ENCODE measurements around the gene CADM2. TPM values are rescaled to one million over a fixed set of nuclear protein-coding genes. Genes with fewer than 3 reads are reported as not detected.

CADM2 gene
- total RNA-seq, 1 experiment from 2014 or later, result not detected

DNA sequence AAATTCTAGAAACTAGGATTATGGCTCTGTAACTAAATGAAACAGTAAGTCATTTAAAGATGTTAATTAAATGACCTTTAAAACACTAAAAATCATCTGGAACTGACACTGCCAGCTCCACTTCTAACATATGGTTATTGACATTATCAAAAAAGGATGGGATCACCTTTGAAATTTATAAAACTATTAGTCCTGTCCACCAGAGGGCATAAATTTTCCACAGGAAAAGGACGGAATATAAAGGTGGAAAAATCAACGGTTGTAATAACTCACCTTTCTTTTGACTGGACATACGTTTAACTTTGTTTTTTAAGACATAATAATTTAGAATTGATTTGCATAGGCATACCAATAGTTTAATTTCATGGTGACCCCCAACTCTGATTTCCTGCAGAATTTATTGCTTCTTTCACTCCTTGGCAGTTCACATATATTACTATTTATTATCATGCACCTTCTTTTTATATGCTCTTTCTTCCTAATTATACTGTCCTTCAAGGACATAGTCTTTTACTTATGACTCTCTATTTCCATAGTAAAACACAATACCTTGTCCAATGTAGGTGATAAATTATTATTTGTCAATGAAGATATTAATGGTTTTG, 345.7 kb downstream of the CADM2 start:
- peak; percentile 1 for DNase-seq (ENCODE audit: low read depth)

GRCh38 chr3:85312331-85312730, 353.5 kb downstream of the CADM2 start:
- no peak for DNase-seq (ENCODE audit: low read depth)

DNA sequence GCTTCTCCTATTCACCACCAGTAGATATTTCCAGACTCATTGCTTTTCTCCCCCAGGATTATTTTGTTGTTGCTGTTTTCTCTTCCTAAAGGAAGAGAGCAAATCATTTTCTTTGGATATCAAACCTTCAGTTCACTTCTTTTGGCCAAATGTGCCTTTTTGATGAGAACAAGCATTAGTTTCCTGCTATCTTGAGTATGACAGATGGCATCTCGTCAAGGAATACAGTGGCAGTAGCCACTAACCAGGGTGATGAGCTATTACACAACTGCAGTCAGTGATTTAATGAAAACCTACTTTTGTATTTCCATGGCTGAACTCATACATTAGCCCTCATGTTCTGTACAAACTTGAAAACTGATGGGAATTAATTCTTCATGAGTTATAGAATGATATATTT, 354.6 kb downstream of the CADM2 start:
- DNase-seq (ENCODE audit: low read depth), result no peak

- DNase-seq (ENCODE audit: low read depth), result no peak
Observed at GRCh38 chr3:85316252-85316651, 357.5 kb downstream of the CADM2 start.

GRCh38 chr3:85321892-85322291, 363.1 kb downstream of the CADM2 start:
- DNase-seq (ENCODE audit: low read depth), result no peak

DNA sequence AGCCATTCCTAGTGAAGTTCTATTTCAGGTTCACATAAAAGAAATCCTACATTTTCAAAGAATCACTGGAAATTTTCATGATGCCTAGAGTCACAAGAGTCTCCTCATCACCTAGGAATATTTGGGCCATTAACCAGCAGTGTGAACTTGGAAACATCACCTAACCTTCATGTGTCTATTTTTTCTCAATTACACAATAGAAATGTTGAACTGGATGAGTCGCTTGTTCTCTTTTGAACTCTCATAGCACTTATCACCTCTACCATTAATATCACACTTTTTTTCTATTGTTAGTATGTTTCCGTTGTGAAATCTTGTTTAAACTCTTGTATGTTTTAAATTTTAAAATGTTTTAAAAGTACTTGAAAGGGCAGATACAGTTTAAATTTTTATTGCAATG, 371.3 kb downstream of the CADM2 start:
- no peak for DNase-seq (ENCODE audit: low read depth)

DNA sequence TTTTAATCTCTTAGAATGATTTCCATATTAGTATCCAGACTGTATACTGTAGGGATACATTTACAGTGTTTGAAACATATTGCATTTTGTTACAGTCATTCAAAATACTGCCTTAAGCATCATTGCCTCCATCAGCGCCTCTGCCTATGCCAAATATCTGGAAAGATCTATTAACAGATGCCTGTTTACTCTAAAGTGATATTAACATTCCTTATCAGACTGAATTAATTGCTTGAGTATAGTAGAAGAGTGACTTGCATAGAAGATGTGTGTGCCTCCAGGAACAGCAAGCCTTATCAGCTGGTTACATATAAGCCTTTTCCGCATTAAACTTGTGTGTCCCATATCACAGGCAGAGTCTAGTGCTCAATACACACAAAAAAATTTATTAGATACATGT, 379.1 kb downstream of the CADM2 start:
- DNase-seq (ENCODE audit: low read depth), result no peak

- peak; percentile 0 for DNase-seq (ENCODE audit: low read depth)
Observed at GRCh38 chr3:85342915-85343314, 384.1 kb downstream of the CADM2 start.

DNA sequence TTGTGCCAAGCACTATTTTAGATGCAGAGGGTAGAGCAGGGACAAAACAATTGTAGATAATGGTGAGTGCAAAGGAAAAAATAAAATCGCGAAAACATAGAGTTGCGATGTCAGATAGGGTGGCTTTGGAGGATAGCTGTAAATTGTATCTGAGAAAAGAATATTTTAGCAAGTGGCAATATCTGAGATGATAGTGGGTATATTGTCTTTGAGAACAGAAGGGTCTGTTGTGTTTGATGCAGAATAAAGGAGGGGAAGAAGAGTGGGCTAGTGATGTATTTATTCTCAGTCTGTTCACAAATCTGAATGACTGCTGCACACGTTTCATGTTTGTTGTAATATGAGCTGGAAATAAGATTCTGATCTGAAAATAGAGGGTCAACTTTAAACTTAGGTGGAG, 396.8 kb downstream of the CADM2 start:
- DNase-seq (ENCODE audit: low read depth), result no peak

DNA sequence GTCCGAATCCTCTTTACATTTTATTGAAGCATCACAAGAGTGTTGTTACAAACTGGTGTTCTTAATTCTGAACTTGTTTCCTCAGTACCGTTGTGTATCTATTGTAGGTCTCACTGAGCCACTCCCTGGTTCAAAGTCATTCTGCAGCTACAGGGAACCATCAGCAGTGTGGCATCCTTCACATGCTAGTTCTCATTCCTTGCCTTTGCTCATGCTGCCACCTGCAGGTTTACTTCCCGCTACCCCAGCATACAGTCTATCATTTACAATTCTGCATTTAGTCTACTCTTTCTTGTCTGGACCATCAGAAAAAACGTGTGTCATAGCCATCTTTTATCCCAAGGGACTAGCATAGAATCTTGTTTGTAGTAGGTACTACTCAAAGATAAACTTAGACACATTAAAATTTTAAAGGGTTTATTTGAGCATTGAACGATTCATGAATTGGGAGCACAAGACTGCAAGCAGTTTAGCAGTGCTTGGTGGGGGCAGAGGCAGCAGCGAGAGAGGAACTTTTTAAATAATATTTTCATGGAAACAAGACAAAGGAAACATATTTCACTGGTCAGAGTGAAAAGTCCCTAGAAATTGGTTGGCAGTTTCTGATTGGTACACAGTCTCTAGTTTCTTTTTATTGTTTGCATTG, 402.1 kb downstream of the CADM2 start:
- DNase-seq (ENCODE audit: low read depth), result peak; percentile 3

GRCh38 chr3:85364296-85364909, 405.6 kb downstream of the CADM2 start:
- no peak for DNase-seq (ENCODE audit: low read depth)

DNA sequence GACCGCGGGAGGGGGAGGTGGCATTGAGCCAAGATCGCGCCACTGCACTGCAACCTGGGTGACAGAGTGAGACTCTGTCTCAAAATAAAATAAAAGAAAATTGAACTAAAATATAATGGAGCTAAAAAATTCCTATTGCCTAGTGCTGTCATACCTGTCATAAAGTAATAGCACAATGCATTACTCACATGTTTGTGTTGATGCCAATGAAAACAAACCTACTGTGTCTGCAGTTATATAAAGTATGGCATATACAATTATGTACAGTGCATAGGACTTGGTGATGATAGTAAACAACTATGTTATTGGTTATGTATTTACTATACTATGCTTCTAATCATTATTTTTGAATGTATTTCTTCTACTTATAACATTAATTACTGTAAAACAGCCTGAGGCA, 411.6 kb downstream of the CADM2 start:
- DNase-seq (ENCODE audit: low read depth), result no peak

GRCh38 chr3:85376131-85376530, 417.3 kb downstream of the CADM2 start:
- DNase-seq (ENCODE audit: low read depth), result no peak

GRCh38 chr3:85377115-85377514, 418.3 kb downstream of the CADM2 start:
- no peak for DNase-seq (ENCODE audit: low read depth)

DNA sequence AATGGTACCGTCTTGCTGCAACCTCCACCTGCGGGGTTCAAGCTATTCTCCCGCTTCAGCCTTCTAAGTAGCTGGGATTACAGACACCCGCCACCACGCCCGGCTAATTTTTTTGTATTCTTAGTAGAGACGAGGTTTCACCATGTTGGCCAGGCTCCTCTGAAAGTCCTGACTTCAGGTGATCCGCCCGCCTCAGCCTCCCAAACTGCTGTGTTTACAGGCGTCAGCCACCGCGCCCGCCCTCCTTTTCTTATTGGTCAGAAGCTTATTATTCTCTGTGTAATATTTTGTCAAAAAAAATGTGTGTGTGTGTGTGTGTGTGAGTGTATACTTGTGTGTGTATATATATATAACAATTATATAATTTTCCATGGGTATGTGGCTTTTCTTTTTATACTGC, 425.6 kb downstream of the CADM2 start:
- no peak for DNase-seq (ENCODE audit: low read depth)

DNA sequence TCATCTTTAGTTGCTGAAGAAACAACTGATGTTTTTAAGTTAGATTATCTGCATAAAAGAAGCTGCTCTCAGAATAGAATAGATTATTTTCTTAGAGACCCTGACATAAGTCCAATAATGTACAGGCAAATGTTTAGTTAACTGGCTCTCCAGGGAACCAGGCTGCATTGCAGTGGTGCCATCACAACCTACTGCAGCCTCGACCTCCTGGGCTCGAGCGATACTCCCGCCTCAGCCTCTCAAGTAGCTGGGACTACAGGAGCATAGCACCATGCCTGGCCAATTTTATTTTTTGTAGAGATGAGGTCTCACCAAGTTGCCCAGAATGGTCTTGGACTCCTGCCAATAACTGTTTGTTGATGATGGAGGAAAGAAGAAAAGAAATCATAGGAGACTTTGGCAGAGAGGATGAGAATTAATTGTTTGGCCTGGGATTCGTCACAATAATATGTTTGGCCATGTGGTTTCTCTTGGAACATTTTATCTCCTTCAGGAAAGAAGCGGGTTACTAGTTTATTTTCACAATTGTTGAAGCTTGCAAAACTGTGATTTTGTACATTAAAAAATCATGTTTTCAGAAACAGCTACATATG, 429.2 kb downstream of the CADM2 start:
- no peak for DNase-seq (ENCODE audit: low read depth)

GRCh38 chr3:85394424-85394823, 435.6 kb downstream of the CADM2 start:
- no peak for DNase-seq (ENCODE audit: low read depth)

DNA sequence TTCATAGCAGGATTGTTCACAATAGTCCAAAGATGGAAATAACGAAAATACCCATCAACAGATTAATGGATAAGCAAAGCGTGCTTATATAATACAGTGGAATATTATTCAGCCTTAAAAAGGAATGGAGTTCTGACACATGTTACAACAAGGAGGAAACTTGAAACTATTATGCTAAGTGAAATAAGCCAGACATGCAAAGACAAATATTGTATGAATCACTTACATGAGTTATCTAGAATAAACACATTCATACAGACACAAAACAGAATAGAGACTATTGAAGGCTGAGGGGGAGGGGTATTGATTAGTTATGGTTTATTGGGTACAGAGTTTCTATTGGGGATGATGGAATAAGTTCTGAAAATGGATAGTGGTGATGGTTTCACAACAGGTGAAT, 438.6 kb downstream of the CADM2 start:
- DNase-seq (ENCODE audit: low read depth), result no peak

DNA sequence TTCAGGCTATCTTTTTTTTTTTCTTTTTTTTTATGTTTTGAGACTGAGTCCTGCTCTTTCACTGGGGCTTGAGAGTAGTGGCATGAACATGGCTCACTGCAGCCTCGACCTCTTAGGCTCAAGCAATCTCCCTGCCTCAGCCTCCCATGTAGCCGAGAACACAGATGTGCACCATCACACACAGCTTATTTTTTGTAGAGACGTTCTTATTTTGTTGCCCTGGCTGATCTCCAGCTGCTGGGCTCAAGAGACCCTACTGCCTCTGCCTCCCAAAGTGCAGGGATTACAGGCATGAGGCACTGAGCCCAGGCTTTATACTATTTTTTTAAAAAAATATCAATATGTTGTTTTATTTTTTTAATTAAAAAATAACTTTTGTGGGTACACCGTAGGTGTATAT, 467.3 kb downstream of the CADM2 start:
- DNase-seq (ENCODE audit: low read depth), result no peak

DNA sequence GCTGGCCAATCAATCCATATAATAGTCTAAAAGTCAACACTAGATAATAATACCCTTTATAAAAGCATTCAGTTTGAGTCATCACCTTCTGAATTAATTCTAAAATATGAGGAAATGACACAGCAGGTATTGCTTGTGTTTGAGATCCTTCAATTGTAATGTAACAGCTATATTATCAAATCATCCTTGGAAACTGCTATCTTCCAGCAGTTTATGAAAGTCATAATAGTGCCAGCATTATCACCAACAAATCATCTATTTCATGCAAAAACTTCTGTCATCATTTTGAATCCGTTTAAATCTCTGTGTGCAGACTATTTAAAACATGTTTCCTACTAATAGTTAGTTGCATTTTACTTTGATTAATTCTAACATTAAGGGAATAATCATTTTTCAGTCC, 468.7 kb downstream of the CADM2 start:
- no peak for DNase-seq (ENCODE audit: low read depth)

- DNase-seq (ENCODE audit: low read depth), result no peak
Observed at GRCh38 chr3:85432081-85432480, 473.3 kb downstream of the CADM2 start.

DNA sequence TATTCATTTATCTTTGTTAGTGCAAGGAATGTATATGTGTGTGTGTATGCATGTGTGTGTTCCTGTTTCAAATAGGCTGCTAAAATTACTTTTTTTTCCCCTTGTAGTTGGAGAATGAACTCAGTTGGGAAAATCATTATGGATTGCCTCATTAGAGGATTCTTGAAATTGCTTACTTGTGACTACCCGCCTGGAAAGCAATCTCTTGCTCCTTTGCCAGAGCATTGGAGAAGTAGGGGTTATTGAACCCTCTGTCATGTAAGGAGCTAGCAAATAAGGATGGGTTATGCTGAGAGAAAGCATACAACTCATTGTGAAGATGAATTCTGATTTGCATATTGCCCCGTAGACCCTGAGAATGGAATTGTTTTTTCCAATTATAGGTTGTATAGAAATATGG, 474.5 kb downstream of the CADM2 start:
- no peak for DNase-seq (ENCODE audit: low read depth)

Measured in LHCN-M2 (cell line).